DLD1 (cell line): ENCODE measurements around the gene VPS50.

ENCODE experiments used
- in situ Hi-C: cut with HindIII; loops from 2 replicates; pipeline ENCODE4 v1.10.0; 2017; ENCODE audit warnings: low sequenced_read_pairs

VPS50 gene, protein sequence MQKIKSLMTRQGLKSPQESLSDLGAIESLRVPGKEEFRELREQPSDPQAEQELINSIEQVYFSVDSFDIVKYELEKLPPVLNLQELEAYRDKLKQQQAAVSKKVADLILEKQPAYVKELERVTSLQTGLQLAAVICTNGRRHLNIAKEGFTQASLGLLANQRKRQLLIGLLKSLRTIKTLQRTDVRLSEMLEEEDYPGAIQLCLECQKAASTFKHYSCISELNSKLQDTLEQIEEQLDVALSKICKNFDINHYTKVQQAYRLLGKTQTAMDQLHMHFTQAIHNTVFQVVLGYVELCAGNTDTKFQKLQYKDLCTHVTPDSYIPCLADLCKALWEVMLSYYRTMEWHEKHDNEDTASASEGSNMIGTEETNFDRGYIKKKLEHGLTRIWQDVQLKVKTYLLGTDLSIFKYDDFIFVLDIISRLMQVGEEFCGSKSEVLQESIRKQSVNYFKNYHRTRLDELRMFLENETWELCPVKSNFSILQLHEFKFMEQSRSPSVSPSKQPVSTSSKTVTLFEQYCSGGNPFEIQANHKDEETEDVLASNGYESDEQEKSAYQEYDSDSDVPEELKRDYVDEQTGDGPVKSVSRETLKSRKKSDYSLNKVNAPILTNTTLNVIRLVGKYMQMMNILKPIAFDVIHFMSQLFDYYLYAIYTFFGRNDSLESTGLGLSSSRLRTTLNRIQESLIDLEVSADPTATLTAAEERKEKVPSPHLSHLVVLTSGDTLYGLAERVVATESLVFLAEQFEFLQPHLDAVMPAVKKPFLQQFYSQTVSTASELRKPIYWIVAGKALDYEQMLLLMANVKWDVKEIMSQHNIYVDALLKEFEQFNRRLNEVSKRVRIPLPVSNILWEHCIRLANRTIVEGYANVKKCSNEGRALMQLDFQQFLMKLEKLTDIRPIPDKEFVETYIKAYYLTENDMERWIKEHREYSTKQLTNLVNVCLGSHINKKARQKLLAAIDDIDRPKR

DNA sequence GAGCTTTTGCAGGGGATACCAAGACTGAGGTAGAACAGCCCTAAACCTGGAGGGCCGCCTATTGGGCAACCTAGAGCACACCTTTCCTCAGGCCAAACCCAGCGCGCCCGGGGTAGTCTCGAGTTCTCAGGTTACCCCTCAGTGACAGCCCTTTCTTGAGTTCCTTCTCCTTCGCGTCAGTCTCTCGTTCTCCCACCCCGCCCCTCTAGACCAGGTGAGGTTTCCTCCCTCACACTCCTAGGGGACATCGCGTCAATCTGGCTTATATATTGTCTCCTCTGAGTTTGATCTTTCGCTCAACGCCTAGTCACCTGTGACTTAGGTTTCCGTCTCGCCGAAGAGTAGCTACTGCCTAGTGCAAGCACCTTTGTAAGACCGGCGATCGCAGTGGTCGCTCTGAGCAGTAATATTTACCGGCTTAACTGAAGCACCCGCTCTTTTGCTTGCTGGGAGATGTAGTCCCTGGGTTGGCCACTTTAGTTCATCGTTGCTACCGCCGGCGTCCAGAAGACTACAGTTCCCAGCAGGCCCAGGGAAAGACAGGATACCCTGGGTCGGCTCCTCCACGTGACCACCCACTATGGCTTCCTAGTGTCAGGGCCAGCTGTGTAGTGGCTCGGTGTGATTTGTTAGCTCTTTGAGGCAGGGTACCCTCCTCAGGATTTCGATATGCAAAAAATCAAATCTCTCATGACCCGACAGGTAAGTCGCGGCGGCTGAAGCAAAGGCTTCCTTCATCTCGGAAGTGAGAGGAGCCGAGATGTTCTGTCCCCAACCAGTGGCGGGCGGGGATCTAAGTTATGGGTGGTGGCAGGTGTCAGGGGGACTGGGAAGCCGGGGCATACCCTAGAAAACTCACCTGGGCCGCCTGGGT lies at the start of gene VPS50:
Gene VPS50, plus strand, starts transcription at position 568 of the 874 bp plus-strand sequence. Its CDS starts 102 bp downstream, at position 670.
- in situ Hi-C loops, result no loop called here

DNA sequence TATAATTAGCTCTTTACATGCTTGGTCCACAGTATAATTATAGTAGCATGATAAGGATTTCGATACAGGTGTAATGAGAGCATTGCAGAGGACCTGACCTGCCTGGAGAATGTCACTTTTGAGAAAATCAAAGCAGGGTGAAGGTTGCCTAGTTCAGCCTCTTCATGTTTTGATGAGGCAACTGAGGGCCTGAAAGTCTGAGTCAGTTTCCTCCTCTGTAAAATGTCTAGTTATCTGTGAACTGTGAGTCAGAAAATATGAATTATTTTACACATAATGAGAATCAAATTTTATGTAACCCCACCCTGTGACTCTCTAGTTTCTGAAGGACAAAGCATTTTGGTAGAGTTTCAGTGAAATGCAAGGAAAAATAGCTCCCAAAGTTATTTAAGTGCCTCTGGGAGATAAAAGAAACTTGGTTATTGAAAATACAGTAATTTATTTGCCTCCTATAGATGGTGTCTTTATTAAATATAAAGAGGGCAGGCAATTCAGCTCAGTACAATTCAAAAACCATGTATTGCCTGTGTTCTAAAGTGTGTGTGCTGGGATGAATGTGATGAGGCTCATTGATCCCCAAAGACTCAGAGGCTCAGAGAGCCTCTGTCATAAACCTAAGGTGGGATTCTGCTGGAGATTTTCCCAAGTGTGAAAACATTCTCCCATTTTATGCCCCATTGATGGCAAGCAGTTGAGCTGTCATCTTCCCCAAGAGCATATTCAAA lies 46.7 kb upstream of the VPS50 start:
- in situ Hi-C loops, result no loop called here

GRCh38 chr7:93188870-93189634 lies 43.1 kb upstream of the VPS50 start:
- in situ Hi-C loops, result no loop called here

DNA sequence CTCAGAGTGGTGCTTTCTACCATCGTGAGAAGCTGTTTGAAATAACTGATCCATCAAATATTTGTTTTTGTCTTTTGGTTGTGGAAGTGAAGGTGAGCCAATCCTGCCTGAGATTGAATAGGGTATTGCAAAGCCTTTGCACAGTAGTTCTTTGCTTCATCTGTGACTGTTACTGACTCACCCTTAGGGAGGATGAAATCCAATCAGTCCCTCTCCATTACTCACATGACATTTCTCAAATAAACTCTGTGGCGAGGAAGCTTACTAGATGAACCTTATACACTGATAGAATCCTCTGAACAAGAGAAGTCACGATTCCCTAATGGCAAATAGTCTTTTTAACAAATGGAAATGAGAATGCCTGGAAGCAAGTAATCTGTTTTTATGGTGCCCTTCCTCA lies 37.8 kb upstream of the VPS50 start:
- in situ Hi-C loops, result no loop called here

GRCh38 chr7:93196336-93196735 lies 35.8 kb upstream of the VPS50 start:
- in situ Hi-C loops, result no loop called here

DNA sequence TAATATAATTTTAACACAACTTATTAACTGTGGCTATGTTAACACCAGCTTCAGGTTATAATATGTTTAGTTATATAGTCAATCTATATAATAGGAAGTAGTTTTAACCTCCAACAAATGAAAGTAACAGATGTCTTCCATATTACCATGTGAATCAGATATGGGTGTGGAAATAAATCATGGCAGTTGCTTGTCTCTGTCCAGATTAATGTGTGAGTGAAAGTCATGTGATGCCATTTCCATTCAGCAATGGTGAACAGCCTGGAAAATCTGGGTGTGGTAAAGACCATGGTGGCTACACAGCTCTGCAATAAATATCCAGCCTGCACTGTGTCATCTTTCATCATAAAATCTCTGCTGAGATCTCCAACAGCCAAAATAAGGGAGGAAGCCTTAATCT lies 33.7 kb upstream of the VPS50 start:
- in situ Hi-C loops, result no loop called here

DNA sequence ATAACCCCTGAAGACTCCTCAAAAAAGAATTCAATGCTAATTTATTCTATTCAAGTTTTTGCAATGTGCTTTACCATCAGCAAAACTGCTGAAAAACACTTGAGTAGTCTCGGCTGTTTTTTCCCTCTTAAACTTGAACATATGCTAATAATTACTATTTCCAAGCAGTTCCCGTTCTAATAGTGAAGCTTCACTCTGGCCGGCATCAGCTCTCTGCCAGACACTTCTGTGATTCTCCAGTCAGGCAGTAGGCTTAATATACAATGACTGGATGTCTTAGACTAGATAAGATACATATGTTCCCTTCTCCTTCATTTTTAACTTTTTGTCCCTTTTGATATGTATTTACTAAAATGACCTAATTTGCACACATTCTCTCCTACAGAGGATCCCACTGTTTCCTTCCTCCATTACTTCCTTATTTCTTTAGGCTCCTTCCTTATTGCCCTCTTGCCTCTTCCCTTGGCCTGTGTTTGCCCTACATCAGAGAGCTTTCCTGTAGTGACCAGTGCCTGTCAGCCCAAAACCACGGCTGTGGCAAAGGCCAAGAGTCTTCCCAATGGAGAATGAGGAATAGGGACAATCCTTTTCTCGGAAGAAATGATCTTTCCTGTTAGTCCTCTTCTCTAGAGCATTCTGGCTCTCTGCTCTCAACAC lies 29.4 kb upstream of the VPS50 start:
- in situ Hi-C loops, result no loop called here

GRCh38 chr7:93203496-93203895 lies 28.7 kb upstream of the VPS50 start:
- in situ Hi-C loops, result no loop called here

DNA sequence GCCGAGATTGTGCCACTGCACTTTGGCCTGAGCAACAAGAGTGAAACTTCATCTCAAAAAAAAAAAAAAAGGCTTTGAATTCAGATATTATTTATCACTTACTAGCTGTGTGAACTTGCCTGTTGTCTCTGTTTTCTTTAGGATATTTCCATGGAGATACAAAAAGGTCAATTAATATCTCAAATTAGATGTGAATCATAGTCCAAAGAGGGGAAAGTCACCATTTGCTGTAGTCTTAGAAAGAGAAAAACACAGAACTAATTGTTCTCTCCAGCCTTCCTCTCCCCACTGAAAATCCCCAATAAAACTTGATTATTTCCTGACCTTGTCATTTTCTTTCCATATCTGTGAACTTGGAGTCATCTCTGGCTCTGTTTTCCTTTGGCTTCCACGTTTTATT lies 27.1 kb upstream of the VPS50 start:
- in situ Hi-C loops, result no loop called here

DNA sequence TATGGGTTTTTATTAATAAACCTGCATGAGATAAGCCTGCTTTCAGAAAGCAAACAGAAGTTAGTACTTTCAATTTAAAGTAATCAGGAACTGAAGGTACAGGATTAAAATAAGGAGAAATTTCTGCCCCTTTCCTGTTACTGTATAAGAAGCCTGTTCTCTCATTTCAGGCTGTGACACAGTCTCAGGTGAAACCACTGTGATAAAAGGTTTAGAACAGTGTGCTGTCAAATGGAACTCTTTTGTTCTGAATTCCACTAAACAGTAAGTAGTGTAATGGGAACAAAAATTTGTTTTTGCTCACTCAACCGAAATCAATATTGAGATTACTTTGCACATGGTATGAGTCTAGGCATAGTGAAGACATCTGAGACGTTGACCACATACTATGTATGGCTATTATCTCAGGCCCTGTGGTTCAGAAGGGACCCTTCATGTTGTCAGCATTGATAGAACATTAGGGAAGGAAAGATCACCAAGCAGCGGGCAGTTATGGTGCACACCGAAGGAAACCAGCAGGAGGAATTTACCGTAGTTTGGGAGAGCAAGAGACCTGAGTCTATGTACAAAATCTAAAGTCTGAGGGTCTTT lies 20.8 kb upstream of the VPS50 start:
- in situ Hi-C loops, result no loop called here

GRCh38 chr7:93212881-93213280 lies 19.3 kb upstream of the VPS50 start:
- in situ Hi-C loops, result no loop called here

DNA sequence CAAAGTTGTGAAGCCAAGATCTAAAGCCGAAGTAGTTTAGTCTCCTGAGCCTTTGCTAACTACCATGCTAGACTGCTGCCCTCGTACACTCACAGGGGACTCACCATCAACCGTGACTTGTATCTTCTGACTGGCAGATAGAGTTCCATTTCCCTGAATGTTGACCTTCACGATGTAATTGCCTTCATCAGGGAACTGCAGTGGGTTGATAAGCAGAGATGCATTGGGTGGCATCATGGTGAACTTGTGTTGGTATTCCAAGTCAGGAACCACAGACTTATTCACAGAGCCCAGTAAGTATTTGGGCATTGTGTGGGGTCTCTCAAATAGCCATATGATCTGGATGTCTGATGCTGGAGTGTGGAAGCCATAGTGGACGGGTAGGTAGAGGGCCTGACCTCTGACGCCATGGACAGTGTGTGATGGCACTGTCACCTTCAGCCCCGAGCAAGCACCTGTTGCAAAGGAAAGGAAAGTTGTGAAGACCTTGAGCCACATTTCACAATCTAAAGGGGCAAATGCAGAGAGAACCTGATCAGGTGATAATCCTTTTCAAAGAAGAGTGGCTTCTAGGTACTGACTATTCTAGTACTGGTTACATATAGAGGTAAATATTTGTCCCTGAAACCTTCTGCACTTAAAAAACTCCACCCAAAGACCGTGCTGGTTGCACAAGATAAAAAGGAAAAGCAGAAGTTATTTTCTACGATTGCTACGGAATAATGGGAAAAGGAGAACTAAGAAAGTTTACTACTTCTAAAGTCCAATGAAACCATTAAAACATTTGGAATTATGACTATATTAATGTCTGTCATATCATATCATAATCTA lies 13.0 kb upstream of the VPS50 start:
- in situ Hi-C loops, result no loop called here

- in situ Hi-C loops, result no loop called here
These were observed 12.3 kb upstream of the VPS50 start for GRCh38 chr7:93219868-93220267.

DNA sequence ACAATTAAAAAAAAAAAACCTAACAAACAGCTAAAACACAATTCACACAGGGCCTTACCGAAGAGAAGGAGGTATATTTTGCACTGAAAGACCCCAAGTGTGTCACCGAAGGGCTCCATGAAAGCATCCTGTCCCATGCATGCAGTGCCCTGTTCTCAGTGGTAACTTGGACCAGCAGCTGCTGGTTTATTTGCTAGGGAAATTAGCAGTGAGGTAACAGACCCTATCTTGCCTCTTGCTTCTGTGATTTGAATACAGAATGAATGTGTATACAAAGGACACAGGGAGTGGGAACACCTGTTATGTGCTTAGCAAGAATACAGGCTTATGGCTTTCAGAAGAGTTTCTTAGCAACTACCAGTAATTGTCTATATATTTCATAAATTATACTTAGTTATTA lies 5.9 kb upstream of the VPS50 start, which contains the start of gene HEPACAM2:
Gene HEPACAM2, minus strand, starts transcription at position 160 of the 400 bp plus-strand sequence.
- in situ Hi-C loops, result no loop called here

GRCh38 chr7:93228302-93228701 lies 3.9 kb upstream of the VPS50 start:
- in situ Hi-C loops, result no loop called here

- in situ Hi-C loops, result no loop called here
These were observed 907 bp upstream of the VPS50 start for GRCh38 chr7:93231259-93231658.

- in situ Hi-C loops, result no loop called here
These were observed 480 bp downstream of the VPS50 start for GRCh38 chr7:93232673-93233018.

DNA sequence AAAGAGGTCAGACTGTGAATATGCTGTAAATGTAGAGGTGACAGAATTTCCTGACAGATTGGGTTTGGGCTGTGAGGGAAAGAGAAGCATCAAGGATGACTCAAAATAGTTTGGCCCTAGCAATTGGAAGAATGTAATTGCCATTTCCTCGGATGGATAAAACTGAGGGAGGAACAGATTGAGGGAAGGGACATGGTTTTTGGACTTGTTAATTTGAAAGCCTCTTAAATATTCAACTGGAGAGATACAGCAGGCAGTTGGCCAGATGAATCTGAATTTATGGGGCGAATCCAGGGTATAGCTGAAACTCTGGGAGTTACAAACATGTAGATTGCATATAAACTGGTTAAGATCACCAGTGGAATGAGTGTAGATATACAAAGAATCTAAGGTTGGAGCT lies 3.4 kb downstream of the VPS50 start:
- in situ Hi-C loops, result no loop called here
